SK-N-SH (cell line): ENCODE data around the gene TINAGL1.

Experiments
- CTCF ChIP-seq: fragments of 200-600 bp; sonication (generic); IDR thresholded peaks from 2 replicates; pipeline ENCODE4 v1.6.1; 2017; ENCODE audit warnings: antibody characterized with exemption, mild to moderate bottlenecking, moderate library complexity
- EP300 ChIP-seq, 2 experiments: IDR thresholded peaks; 2 replicates each; pipeline versions ENCODE4 v1.4.0 to v1.6.1; 2012; ENCODE audit warnings: borderline replicate concordance in 1 of 2, low read depth in 1 of 2, low read length in 1 of 2
- EZH2phosphoT487 ChIP-seq: fragments of 200-600 bp; sonication (generic); IDR thresholded peaks from 2 replicates; pipeline ENCODE4 v1.6.1; 2017; ENCODE audit warnings: low read depth, mixed run types, mild to moderate bottlenecking, antibody characterized with exemption, moderate library complexity, borderline replicate concordance
- MAX ChIP-seq: IDR thresholded peaks from 2 replicates; pipeline ENCODE4 v1.4.0; 2012; ENCODE audit warnings: low read depth
- NFIC ChIP-seq: IDR thresholded peaks from 2 replicates; pipeline ENCODE4 v1.4.0; 2012; ENCODE audit warnings: borderline replicate concordance
- POLR2AphosphoS5 ChIP-seq: IDR thresholded peaks from 2 replicates; pipeline ENCODE4 v1.6.1; 2012; ENCODE audit warnings: low read depth, low read length
- REST ChIP-seq: IDR thresholded peaks from 2 replicates; pipeline ENCODE4 v1.6.1; 2012; ENCODE audit warnings: mild to moderate bottlenecking, low read depth, low read length, moderate library complexity
- RFX5 ChIP-seq: IDR thresholded peaks from 2 replicates; pipeline ENCODE4 v1.6.1; 2012; ENCODE audit warnings: mild to moderate bottlenecking, improper control_type of control experiment, low read length
- SIN3A ChIP-seq: IDR thresholded peaks from 2 replicates; pipeline ENCODE4 v1.6.1; 2012; ENCODE audit warnings: low read depth, mild to moderate bottlenecking, low read length, moderate library complexity, borderline replicate concordance
- TAF1 ChIP-seq: IDR thresholded peaks from 2 replicates; pipeline ENCODE4 v1.6.1; 2012; ENCODE audit warnings: low read depth, mild to moderate bottlenecking, low read length, moderate library complexity, borderline replicate concordance
- TCF12 ChIP-seq: IDR thresholded peaks from 2 replicates; pipeline ENCODE4 v1.4.0; 2012
- USF1 ChIP-seq: IDR thresholded peaks from 2 replicates; pipeline ENCODE4 v1.4.0; 2012; ENCODE audit warnings: low read depth, borderline replicate concordance
- YY1 ChIP-seq: IDR thresholded peaks from 2 replicates; pipeline ENCODE4 v1.4.0; 2012; ENCODE audit warnings: low read depth, mild to moderate bottlenecking

GRCh38 chr1:31576743-31577455 is 584 bp downstream of the TINAGL1 start:
- TF ChIP-seq POLR2AphosphoS5 = no peak
- no peak for TF ChIP-seq TCF12
- TF ChIP-seq REST = no peak
- no peak for TF ChIP-seq CTCF
- no peak for TF ChIP-seq MAX
- no peak for TF ChIP-seq YY1
- TF ChIP-seq NFIC = no peak
- TF ChIP-seq TAF1 = no peak
- TF ChIP-seq EP300 (IDR thresholded peaks at IDR 0.05; ENCODE audit: borderline replicate concordance in 1 of 2, low read depth in 1 of 2, low read length in 1 of 2) = no peak
- no peak for TF ChIP-seq USF1
- TF ChIP-seq RFX5 = no peak
- no peak for TF ChIP-seq EZH2phosphoT487
- TF ChIP-seq SIN3A = no peak
